Urinary bladder (tissue), 4 donors: ENCODE measurements around the gene PHLDB2. TPM values are rescaled to one million over a fixed set of nuclear protein-coding genes. Genes with fewer than 3 reads are reported as not detected.

ENCODE experiments used
- DNase-seq: peaks from one replicate; pipeline ENCODE4 v3.0.0-alpha.2; 2015; ENCODE audit errors: extremely low spot score
- H3K27ac ChIP-seq: one replicate; pipeline ENCODE4 v1.5.1; 2013; ENCODE audit warnings: low read depth, mild to moderate bottlenecking, moderate library complexity
- H3K36me3 ChIP-seq: one replicate; pipeline ENCODE4 v1.6.1; 2013; ENCODE audit warnings: mild to moderate bottlenecking, moderate library complexity; ENCODE audit not compliant: insufficient read depth
- H3K4me1 ChIP-seq: one replicate; pipeline ENCODE4 v1.6.1; 2013; ENCODE audit warnings: mild to moderate bottlenecking, moderate library complexity; ENCODE audit not compliant: insufficient read depth
- H3K4me3 ChIP-seq: one replicate; pipeline ENCODE4 v1.5.1; 2013; ENCODE audit warnings: low read depth, low read length
- WGBS: extraction: QIAGEN DNeasy Blood & Tissue Kit; methylation state at CpG from one replicate; pipeline ENCODE4 v1.1.7; 2013; 5-methylcytosine and 5-hydroxymethylcytosine counted together
- polyA plus RNA-seq: library from polyadenylated mRNA; stranded (reverse); fragments of 200-250 nt; gene quantifications from one replicate; pipeline ENCODE4 v1.2.3, GENCODE V29; 2013
- total RNA-seq: library from RNA; depleted of rRNA; stranded (reverse); fragments of >200 nt; gene quantifications from one replicate; pipeline ENCODE4 v1.2.3, GENCODE V29; 2014
- donor health status: healthy with polysubstance abuse.
- donor health status: healthy.

Gene PHLDB2
- total and polyA plus RNA-seq, 2 donors: 58.1 to 173 TPM

- WGBS: 88% methylated on average over 2 of the region's 2 CpGs
- H3K36me3 ChIP-seq: no peaks in the 10 kb centered on the region
These were observed 70.4 kb downstream of the PHLDB2 start for GRCh38 chr3:111929484-111929883.

GRCh38 chr3:111932946-111933345 lies 73.9 kb downstream of the PHLDB2 start:
- WGBS: 30% methylated on average over 3 of the region's 3 CpGs
- no peaks in the 10 kb centered on the region for H3K4me1 ChIP-seq
- no peak for DNase-seq
- H3K27ac ChIP-seq: no peak overlapping the region
- no peaks in the 10 kb centered on the region for H3K36me3 ChIP-seq
- H3K4me3 ChIP-seq: no peak overlapping the region

More at GRCh38 chr3:111929484-111929883, 70.4 kb downstream of the PHLDB2 start:
- Histone ChIP-seq H3K27ac (no peak overlapping the region), H3K4me1 (no peaks in the 10 kb centered on the region), H3K4me3 (no peak overlapping the region)
- DNase-seq: no peak

- no peak overlapping the region for H3K27ac ChIP-seq
- no peak overlapping the region for H3K4me3 ChIP-seq
- H3K4me1 ChIP-seq: peaks cover 1% of the 10 kb centered on the region
- H3K36me3 ChIP-seq: peaks cover 1% of the 10 kb centered on the region
- no peak for DNase-seq
These were observed 77.3 kb downstream of the PHLDB2 start for GRCh38 chr3:111936191-111936841.

- H3K4me1 ChIP-seq: peaks cover 1% of the 10 kb centered on the region
- no peak overlapping the region for H3K27ac ChIP-seq
- peaks cover 1% of the 10 kb centered on the region for H3K36me3 ChIP-seq
- WGBS: 69% methylated on average over 1 of the region's 1 CpG
- no peak for DNase-seq
- H3K4me3 ChIP-seq: no peak overlapping the region
These were observed 77.9 kb downstream of the PHLDB2 start for GRCh38 chr3:111936967-111937366.

- DNase-seq: no peak
- Histone ChIP-seq H3K36me3 (peaks cover 1% of the 10 kb centered on the region), H3K27ac (no peak overlapping the region), H3K4me3 (no peak overlapping the region), H3K4me1 (peaks cover 1% of the 10 kb centered on the region)
These were observed 78.8 kb downstream of the PHLDB2 start for GRCh38 chr3:111937871-111938270.

GRCh38 chr3:111939873-111940272 lies 80.8 kb downstream of the PHLDB2 start:
- H3K4me3 ChIP-seq: no peak overlapping the region
- H3K4me1 ChIP-seq: peaks cover 1% of the 10 kb centered on the region
- H3K27ac ChIP-seq: no peak overlapping the region
- H3K36me3 ChIP-seq: peaks cover 1% of the 10 kb centered on the region
- 86% methylated on average over 2 of the region's 2 CpGs for WGBS
- DNase-seq: no peak

GRCh38 chr3:111943533-111943932 lies 84.5 kb downstream of the PHLDB2 start:
- 92% methylated on average over 2 of the region's 2 CpGs for WGBS
- H3K4me1 ChIP-seq: no peaks in the 10 kb centered on the region
- no peak for DNase-seq
- no peak overlapping the region for H3K4me3 ChIP-seq
- H3K27ac ChIP-seq: no peak overlapping the region
- peaks cover 5% of the 10 kb centered on the region for H3K36me3 ChIP-seq

- H3K4me3 ChIP-seq: no peak overlapping the region
- no peaks in the 10 kb centered on the region for H3K4me1 ChIP-seq
- H3K27ac ChIP-seq: no peak overlapping the region
- 87% methylated on average over 4 of the region's 4 CpGs for WGBS
- DNase-seq: no peak
- peaks cover 4% of the 10 kb centered on the region for H3K36me3 ChIP-seq
These were observed 85.3 kb downstream of the PHLDB2 start for GRCh38 chr3:111944372-111944771.

- 30% methylated on average over 1 of the region's 1 CpG for WGBS
- Histone ChIP-seq H3K36me3 (peaks cover 6% of the 10 kb centered on the region), H3K4me3 (no peak overlapping the region), H3K4me1 (no peaks in the 10 kb centered on the region), H3K27ac (no peak overlapping the region)
- no peak for DNase-seq
These were observed 88.2 kb downstream of the PHLDB2 start for GRCh38 chr3:111947231-111947630.

- peaks cover 6% of the 10 kb centered on the region for H3K36me3 ChIP-seq
- no peaks in the 10 kb centered on the region for H3K4me1 ChIP-seq
- H3K4me3 ChIP-seq: no peak overlapping the region
- H3K27ac ChIP-seq: no peak overlapping the region
- 88% methylated on average over 9 of the region's 9 CpGs for WGBS
- no peak for DNase-seq
These were observed 89.7 kb downstream of the PHLDB2 start for GRCh38 chr3:111948786-111949185.

GRCh38 chr3:111949712-111950111 lies 90.6 kb downstream of the PHLDB2 start:
- WGBS: 83% methylated on average over 3 of the region's 3 CpGs
- DNase-seq: no peak
- H3K27ac ChIP-seq: no peak overlapping the region
- no peaks in the 10 kb centered on the region for H3K4me1 ChIP-seq
- peaks cover 6% of the 10 kb centered on the region for H3K36me3 ChIP-seq
- H3K4me3 ChIP-seq: no peak overlapping the region

GRCh38 chr3:111951032-111951431 lies 92.0 kb downstream of the PHLDB2 start:
- H3K4me3 ChIP-seq: no peak overlapping the region
- no peaks in the 10 kb centered on the region for H3K4me1 ChIP-seq
- 95% methylated on average over 2 of the region's 2 CpGs for WGBS
- H3K27ac ChIP-seq: no peak overlapping the region
- DNase-seq: no peak
- H3K36me3 ChIP-seq: peaks cover 2% of the 10 kb centered on the region

- H3K4me1 ChIP-seq: no peaks in the 10 kb centered on the region
- 93% methylated on average over 5 of the region's 5 CpGs for WGBS
- H3K27ac ChIP-seq: no peak overlapping the region
- peaks cover 2% of the 10 kb centered on the region for H3K36me3 ChIP-seq
- no peak overlapping the region for H3K4me3 ChIP-seq
- no peak for DNase-seq
These were observed 93.0 kb downstream of the PHLDB2 start for GRCh38 chr3:111952086-111952485.

- peaks cover 2% of the 10 kb centered on the region for H3K36me3 ChIP-seq
These were observed 93.9 kb downstream of the PHLDB2 start for GRCh38 chr3:111952866-111953450.

More at GRCh38 chr3:111952866-111953450, 93.9 kb downstream of the PHLDB2 start:
- H3K4me1 ChIP-seq: no peaks in the 10 kb centered on the region
- no peak overlapping the region for H3K27ac ChIP-seq
- H3K4me3 ChIP-seq: no peak overlapping the region
- no peak for DNase-seq
- WGBS: 83% methylated on average over 6 of the region's 6 CpGs
